ENCODE data around the gene B4GALT2.

DNA sequence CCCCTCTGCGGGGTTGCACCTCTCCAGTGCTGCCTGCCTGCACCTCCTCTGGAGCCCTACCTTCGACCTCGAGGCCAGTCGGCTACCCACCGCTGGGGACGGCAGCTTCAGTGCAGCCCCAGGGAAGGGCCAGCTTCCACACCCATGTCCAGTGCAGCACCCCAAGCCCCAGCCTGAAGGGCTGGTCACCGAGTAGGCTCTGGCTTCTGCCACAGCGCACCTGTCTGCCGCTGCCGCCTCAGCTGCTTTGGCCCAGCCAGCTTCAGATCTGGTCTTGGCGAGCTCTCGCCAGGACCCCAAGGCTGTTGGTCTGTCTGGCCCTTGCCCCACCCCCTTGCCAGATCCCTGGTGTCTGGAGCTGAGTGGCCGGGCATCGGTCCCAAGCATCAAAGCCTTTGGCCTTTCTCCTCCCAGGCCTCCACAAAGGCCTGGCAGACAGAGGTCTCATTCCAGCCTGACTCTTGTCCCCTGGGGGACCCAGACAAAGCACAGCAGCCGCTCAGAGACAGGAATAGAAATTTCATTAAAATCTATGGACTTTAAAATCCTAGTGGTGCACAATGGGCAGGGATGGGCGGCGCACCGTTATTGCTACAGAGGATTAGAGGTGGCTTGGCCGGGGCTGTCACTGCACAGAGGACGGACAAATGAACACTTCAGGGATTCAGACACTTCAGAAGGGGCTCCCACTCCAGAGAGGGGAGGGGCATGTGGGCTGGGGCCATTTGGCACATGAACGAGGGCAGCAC lies 17.1 kb downstream of the B4GALT2 start:
- TF ChIP-seq POLR2A (IDR thresholded peaks at IDR 0.05; ENCODE audit: low read length) (no peak), GATA1 (IDR thresholded peaks at IDR 0.05; ENCODE audit: low read depth, low read length) (no peak)
